G401 (cell line): ENCODE data around the gene KCTD5. TPM values are rescaled to one million over a fixed set of nuclear protein-coding genes. Genes with fewer than 3 reads are reported as not detected.

Experiments
- DNase-seq: peaks from one replicate; pipeline ENCODE4 v3.0.0-alpha.2; 2015; ENCODE audit warnings: low spot score
- in situ Hi-C: cut with HindIII; loops from 2 replicates; pipeline ENCODE4 v1.10.0; 2016; ENCODE audit warnings: low sequenced_read_pairs, mixed read lengths
- total RNA-seq: library from RNA; depleted of rRNA; stranded (reverse); fragments of >200 nt; shearing (Covaris generic); gene quantifications from 2 replicates; pipeline ENCODE4 v1.2.3, GENCODE V29; 2014

Gene KCTD5
- total RNA-seq, 1 experiment from 2014 or later = 88.2 TPM

DNA sequence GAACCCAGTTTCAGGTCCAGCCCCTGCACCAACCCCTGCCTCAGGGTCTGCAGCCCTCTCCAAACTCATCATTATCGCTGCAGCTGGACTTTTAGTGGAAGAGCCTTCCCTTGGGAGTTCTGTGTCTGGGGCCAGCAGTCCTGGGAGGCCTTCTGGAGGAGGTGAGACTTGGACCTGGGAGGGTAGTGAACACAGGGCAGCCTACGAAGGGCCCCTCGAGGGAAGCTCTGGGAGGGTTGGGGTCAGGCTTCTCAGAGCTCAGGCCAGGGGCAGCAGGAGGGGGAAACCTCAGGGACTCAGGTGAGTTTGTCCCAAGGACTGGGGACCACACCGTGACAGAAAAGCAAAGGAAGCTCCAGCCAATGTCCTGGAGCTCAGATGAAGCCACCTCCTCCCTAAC, 58.8 kb downstream of the KCTD5 start:
- in situ Hi-C loops = no loop called here
- DNase-seq = no peak

DNA sequence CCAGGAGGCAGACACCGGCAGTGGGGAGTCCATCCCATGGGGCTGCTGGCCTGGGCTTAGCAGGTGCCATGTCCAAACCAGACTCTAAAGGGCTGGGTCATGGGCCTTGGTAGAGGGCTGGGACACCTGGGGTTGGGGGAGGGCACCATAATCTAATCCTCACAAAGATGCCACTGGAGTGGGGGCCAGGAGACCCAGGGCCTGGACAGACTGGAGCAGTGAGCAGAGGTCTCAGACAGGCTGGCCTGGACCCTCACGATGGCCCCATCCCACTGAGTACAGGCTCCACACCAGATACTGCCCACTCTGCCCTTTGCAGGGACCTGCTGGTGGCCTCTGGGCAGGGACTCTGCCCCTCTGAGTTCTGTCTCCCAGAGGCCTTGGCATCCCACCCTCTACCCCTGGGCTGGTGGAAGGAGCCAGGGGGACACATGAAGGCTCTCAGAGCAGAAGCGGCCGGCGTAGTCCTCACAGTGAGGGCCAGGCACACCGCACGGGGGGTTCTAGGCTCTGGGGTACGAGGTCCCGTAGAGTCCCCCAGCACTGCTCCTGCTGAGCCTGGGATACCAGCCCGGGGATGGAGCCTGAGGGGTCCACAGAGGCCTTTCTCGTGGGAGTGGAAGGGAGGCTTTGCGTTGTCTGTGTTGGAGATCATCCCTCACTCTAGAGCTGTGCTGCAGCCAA, 60.1 kb downstream of the KCTD5 start:
- in situ Hi-C loops = no loop called here
- no peak for DNase-seq

DNA sequence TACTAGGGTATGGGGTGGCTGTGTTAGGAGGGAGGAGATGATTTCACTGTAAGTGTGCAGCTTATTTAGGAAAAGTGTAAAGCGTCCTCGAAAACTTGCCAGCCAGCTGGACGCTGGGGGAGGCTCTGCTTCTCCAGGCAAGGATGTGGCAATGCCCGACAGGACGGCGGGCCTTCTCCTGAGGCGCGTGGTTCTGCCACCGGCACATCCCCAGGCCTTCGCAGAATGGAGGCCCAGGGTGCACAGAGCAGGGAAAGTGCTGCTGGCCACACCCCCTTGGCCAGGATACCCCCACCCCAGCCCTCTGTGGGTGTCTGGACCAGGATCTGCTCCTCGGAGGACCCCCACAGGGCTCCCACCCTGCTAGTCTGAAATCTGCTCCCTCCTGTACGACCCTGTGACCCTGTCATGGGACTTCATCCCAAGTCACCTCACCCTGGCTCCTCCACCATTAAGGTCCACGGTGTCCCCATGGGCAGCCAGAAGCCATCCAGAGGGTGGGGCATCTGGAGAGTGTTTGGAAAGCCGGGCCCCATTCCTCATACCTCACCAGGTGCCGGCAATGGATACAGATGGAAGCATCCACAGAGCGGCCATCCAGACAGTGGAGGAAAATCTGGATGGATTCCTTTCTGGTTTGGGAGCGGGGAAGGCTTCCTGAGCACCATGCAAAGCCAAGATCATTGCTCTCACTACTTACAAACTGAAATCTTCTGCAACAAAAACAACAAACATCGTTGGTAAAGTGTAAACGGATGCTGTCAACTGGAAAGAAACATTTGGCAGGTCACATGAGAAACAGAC, 60.9 kb downstream of the KCTD5 start:
- in situ Hi-C loops = no loop called here
- no peak for DNase-seq

DNA sequence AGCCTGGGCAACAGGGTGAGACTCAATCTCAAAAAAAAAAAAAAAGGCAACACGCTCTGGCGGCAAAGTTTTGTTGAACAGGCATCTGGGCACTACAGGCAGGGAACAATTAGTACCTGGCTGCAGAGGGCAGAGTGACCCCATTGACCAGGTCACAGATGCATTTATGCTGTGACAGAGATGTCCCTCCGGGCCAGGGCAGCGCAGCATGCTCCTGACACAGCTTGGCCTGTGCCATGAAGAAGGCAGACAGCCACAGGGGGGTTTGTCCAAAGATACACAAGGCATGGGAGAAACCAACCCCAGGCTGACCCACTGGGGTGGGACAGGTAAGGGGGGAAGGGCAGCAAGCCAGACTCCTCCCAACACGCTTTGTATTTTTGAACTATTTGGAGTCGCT, 62.4 kb downstream of the KCTD5 start:
- no peak for DNase-seq
- in situ Hi-C loops = no loop called here

DNA sequence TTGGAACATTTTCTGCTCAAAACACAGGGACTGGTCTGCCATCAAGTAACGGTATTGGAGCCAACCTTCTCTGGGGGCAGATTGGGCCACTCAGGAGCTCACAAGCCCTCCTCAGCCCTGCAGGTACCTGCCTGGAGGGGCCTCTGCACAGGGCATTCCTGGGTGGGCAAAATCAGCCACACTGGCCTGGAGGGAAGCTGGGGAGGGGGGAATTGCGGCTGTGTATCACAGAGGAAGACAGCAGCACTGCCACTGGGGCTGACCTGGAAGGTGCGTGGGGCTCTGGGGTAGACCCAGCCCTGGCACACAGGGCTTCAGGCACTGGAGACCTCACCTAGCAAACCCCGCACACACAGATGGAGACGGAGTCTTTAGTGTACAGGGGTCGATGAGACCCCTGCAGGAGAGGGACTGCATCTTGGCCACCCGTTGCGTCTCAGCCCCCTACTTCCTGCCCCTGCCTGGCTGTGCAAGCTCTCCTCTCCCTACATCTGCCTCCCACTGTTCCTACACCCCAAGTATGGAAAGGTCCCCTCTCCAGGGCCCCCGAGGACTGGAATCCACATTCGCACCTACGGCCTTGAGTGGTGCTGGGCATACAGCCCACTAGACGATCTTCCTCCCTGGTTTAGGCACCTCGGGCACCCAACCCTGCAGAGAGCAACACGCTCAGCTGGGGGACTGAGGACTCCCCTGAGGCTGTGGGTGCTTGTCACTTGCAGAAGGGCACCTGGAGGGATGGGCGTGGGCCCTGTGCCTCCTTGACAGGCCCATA, 63.0 kb downstream of the KCTD5 start:
- DNase-seq = no peak
- in situ Hi-C loops = no loop called here

DNA sequence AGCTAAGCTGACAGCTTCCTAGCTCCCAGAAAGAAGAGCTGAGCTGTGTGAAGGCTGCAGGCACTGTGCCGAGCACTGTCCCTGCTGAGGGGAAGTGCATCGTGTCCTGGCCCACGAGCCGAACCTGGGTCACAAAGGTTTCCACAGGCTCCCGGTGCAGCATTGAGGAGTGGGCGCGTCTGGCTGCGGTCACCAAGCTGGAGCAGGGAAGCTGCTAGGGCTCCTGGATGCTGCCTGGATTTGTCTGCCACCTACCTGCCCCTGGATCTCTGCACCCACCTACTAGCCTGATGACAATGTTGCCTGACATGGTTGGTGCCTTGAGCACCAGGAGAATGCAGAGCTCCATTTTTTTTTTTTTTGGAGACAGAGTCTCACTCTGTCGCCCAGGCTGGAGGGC, 63.6 kb downstream of the KCTD5 start:
- in situ Hi-C loops = no loop called here
- DNase-seq = no peak

DNA sequence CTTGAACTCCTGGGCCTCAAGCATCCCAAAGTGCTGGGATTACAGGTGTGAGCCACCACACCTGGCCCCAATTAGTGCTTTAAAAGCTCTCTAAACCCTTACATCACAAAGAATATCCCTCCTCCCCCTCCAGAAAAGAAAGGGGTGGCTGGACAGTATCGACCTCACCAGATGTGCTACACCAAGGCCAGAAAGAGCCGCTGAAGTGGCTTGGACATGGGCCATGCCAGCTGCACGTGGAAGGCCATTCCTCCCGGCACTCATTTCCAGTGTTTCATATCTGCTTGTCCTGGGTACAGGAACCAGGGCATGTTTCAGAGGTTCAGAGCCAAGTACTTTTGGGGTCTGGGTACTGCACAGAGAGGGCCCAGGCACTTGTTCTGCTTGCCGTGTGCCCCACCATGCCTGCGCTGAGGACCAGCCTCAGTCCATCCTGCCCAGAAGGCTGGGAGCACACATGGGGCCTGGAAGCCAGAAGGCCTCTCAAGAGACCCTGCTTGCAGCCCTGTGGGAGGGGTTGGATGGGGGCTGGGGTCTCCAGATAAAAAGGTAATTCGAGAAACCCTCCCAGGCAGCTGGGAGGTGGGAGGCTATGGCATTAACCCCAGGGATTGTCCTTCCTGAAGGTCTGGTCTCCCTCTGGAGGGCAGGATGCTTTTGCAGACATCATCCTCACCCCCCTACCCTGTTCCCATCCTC, 66.6 kb downstream of the KCTD5 start:
- no peak for DNase-seq

DNA sequence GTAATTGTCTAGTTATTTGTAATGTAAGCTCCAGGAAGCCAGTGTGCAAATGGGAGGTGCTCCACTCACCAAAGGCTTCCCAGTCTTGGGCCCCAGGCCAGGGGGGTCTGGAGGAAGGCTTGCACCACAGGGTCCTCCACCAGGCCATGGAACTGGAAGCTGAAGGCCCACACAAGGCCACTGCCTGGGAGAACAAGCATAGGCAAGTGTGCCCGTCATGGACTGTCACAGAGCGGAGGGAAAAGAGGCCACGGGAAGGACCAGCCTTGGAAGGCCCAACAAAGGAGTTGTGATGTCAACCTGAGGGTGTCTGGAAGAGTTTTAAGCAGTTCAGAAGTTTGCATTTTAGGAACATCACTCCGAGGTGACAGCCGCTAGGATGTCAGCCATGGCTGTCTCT, 67.2 kb downstream of the KCTD5 start:
- in situ Hi-C loops = no loop called here
- no peak for DNase-seq

More for the DNA sequence above, 66.6 kb downstream of the KCTD5 start:
- in situ Hi-C loops = no loop called here

DNA sequence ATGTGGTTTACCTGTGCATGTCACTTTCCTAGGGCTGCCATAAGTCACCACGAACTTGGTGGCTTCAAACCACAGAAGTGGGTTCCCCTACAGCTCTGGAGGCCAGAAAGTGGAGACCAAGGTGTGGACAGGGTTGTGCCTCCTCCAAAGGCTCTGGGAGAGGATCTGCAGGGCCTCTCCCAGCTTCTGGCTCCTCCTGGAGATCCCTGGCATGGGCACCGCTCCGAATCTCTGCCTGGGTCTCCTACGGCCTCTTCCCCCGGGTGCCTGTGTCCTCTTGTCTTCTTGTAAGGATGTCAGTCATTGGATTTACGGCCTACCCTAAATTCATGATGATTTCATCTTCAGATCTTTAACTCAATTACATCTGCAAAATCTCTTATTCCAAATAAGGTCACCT, 67.6 kb downstream of the KCTD5 start:
- DNase-seq = no peak
- in situ Hi-C loops = no loop called here

DNA sequence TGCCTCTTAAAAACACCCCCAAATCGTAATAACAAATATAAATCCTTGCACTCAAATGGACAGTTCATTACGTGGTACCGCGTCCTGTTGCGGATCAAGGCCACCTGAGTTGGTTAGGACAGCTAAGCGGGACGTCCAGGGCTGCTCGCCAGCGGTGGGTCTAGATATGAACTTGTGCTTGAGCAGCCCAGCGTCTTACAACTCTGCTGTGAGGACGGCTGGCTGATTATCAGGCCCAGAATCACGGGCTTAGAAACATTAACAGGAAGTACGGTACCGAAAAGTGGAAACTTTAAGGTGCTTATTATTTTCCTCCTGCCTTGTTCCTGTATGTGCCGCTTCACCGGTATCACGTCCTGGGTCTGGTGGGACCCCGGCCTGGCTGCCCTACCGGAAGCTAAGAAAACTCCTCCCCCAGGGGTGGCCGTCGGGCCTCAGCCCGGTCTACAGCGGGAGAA, 69.3 kb downstream of the KCTD5 start:
- DNase-seq = peak; percentile 27
- in situ Hi-C loops = no loop called here

DNA sequence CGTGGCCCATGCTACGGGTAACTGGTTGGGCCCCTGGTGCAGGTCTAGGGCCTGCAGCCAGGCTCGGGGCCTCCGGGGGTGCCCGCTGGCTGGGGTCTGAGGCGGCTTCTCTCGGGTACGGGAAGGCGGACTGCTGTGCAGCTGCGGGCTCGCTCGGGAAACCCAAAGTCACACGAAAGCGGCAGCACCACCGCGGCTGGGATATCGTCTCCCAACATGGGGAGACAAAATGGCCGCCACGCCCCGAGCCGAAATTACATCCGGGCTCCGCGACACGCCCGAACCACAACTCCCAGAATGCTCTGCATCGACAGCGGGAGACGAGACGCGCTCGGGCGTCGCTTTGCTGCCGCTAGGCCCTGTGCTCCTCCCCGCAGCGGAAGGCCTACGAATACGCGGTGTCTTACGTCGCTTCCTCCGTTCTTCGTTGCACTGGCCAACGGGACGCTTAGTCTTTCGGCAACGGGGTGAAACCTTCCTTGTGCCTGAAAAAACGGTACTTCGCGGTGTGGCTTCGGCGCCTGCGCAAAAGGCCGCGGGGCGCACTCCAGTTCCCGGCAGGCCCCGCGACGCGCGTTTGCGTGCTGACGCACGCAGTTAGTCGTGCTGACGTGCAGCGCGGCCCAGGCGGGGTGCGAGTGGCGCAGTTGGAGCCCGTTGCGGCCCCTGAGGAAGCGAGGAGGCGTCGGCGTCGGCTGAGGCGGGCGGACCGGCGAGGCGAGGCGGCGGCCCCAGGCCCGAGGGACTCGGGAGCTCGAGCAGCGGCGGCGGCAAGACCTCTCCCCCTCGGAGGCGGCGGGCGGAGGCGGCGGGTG, 69.9 kb downstream of the KCTD5 start, which contains the start of gene SRRM2:
Gene SRRM2, plus strand, starts transcription at position 604 of the 815 bp plus-strand sequence. CDS start 3,727 bp downstream, outside the sequence.
- in situ Hi-C loops = no loop called here
- DNase-seq = peak; percentile 93

DNA sequence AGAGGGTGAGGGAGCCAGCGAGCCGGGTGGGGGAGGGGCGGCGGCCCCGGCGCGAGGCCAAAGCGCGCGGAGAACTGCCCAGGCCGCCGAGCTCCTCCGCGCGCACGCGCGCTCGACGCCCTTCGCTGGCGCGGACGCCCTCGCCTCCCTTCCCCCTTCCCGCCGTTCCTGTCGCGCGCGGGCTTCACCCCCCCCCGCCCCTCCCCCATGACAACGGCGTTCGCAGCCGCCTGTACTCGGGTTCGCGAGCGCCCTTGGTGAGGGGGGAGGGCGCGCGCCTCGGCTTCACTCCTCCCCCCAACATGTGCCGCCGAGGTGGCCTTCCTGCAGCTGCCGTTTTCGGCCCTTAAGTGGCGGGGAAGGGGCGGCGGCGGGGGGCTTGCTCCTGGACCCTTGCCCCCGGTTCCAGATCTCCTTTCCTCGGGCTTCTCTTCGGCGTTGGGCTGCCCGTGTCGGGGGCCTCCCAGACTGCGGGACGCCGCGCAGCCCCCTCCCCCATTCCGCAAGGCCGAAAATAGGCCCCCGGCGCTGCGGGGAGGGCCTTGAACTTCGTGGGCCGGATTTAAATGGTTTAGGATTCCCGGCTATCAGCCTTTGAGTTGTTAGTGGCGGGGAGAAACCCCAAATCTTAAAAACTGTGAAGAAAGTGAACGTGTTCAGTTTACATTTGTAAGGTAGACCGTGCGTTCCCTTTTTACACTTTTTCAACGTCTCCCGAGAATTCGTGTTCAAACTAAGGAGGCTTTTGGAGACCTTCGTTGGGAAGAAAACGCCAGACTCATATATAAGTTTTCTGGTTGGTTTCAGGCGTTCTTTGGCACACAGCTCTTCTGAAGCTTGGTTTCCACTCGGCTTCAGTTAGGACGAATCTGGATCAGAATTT, 70.8 kb downstream of the KCTD5 start:
- in situ Hi-C loops = no loop called here
- no peak for DNase-seq

DNA sequence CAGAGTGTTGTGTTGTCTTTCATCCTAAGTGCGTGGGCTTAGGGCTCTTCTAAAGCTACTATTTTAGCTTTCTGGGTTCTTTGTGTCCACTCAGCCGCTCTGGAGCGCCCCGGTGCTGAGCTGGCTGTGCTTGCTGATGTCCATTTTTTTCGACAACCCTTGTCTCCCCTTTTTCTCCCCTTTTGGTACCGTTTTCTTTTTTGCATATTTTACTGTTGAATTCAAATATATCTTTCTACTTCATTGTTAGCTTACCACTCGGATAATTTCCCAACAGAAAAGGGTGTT, 71.4 kb downstream of the KCTD5 start:
- in situ Hi-C loops = no loop called here
- no peak for DNase-seq

DNA sequence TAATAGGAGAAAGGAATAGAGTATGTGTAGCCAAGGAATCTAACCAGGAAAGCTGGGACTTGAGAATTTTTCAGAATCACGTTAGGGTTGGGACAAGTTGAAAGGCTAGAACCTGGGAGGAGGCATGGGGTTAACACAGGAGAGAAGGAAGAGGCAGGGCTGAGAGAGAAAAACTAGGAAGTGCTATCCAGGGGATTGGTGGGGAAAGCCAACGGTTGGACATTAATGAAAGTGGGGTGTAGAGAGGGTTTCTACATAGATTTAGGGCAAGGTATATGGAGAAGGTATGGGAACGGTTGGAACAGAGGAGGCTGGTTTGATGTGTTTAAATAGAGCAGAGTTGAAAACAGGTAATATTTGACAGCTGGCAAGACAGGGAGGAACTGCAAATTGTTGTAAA, 72.8 kb downstream of the KCTD5 start:
- no peak for DNase-seq
- in situ Hi-C loops = no loop called here

DNA sequence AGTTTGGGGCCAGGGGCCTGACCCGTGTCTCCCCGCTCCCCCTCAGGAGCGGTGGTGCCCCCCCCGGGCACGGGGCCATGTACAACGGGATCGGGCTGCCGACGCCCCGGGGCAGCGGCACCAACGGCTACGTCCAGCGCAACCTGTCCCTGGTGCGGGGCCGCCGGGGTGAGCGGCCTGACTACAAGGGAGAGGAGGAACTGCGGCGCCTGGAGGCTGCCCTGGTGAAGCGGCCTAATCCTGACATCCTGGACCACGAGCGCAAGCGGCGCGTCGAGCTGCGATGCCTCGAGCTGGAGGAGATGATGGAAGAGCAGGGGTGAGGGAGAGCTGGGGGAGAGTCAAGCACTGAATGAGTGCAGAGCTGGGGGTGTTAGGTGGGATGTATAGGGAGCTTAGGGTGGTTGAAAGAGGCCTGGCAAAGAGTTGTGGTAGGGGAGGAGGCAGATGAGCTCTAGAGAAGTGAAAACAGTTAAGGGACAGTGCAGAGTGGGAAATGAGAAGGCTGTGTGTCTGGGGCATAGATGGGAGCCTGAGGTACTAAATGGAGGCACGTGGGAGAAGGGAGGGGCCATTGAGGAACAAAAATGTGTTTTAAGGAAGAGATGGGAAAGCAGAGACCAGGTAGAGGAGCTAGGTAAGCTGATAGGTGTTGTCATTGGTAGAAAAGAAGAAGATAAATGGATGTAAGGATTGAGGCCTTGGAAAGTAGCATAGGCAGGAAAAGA, 74.1 kb downstream of the KCTD5 start:
- in situ Hi-C loops = no loop called here
- DNase-seq = no peak

DNA sequence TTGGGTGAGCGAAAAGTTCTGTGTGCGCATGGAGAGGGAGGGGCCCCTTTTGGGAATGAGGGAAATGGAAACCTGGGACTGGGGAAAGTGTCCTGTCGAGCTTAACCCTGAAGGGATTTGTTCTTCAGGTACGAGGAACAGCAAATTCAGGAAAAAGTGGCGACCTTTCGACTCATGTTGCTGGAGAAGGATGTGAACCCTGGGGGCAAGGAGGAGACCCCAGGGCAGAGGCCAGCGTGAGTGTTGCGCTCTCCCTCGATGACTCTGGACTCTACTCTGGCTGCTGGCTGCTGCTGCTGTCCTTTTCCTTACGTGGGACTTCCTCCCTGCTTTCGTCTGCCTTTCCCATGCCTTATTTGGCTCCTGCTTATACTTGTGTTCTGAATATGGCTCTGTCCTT, 75.0 kb downstream of the KCTD5 start:
- in situ Hi-C loops = no loop called here
- DNase-seq = no peak
